Epidermal melanocyte (primary cell): ENCODE results near the gene CEBPZOS.
"Not testable (repeated sequence)": the region's sequence is repeated elsewhere in the genome, so short reads cannot be mapped to it uniquely, and the experiment has no call there.

Source experiments
- DNase-seq: peaks from one replicate; pipeline ENCODE4 v3.0.0; 2011; ENCODE audit warnings: low spot score; ENCODE audit not compliant: insufficient read length

Gene CEBPZOS

DNA sequence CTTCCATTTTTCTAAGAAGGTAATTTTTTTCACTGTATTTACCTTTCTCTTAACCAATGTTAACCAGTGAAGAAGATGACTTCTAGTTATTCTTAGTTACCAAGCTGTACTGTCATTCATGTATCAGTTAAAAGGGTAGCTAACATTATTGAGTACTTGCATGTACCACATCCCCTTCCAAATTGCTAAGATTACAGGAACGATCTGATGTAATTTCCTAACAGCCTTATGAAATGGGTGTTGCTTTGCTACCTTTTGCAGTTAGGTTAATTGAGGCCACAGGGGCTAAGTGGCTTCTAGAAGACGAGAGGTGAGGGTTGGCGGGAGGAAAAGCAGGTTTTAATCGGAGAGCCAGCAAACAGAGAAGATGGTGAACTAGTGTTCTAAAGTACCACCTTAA is 6.0 kb upstream of the CEBPZOS start:
- DNase-seq = no peak

GRCh38 chr2:37191253-37191652 is 5.0 kb upstream of the CEBPZOS start:
- DNase-seq = no peak

- DNase-seq = no peak
These were observed 4.5 kb upstream of the CEBPZOS start for GRCh38 chr2:37191747-37192146.

- DNase-seq = no peak
These were observed 3.7 kb upstream of the CEBPZOS start for GRCh38 chr2:37192551-37192950.

DNA sequence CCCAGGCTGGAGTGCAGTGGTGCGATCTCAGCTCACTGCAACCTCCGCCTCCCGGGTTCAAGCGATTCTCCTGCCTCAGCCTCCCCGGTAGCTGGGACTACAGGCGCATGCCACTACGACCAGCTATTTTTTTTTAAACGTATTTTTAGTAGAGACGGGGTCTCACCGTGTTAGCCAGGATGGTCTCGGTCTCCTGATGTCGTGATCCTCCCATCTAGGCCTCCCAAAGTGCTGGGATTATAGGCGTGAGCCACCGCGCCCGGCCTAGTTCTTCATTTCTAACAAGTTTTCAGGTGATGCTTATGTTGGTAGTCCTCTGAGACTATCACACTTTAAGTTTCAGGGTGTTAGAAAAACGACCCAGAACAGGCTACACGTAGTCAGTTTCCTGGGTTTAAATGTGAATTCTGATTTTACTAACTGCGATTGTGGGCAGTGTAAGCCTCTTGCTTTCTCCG is 405 bp upstream of the CEBPZOS start:
- DNase-seq = not testable (repeated sequence)

DNA sequence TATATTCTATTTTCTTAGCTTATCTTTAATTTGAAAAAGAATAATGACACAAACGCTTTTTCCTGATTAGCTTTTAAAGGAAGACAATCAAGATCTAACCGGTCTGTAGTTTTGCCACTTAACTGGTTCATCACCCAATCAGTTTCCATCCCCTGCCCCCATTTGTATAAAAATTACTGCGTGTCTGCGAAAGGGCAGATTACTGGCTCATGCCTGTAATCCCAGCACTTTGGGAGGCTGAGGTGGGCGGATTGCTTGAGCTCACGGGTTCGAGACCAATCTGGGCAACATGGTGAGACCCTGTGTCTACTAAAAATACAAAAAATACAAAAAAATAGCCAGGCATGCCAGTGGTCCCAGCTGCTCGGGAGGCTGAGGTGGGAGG is 2.4 kb downstream of the CEBPZOS start:
- no peak for DNase-seq

DNA sequence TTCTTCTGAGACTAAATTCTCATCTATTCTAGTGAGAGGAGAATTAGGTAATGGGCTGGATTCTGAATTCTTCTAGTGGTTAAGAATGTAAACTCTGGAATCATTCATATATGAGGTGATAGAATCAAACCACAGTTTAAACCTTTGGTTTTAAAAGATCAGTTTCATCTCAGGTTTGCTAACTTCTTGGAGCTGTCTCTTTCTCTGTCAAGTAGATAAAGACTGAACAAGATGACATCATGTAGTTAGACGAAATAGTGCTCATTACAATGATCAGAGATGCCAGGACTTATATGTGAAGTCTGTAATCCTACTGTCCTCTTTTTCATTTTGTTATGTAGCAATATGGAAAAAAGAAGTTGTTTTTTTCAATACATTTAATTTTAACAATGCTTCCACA is 4.9 kb downstream of the CEBPZOS start:
- no peak for DNase-seq

DNA sequence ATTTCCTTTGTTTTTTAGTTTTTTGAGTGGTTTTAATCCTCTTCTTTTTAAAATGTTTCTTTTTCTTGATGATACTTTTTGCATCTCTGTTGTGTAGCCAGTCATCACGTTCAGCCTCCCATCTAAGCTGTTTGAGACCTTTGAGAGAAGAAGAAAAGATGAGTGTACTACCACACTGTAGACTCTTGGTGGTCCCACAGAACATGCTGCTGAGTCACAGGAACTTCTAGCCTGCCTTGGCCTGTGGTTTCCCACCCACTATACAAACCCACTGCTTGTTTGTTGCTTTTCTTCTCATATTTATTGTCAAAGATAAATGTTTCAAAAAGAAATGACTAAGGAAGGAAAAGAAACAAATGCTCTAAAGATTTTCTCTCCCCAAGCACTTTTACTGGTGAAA is 5.5 kb downstream of the CEBPZOS start:
- DNase-seq = no peak

GRCh38 chr2:37203708-37204107 is 7.4 kb downstream of the CEBPZOS start:
- no peak for DNase-seq

DNA sequence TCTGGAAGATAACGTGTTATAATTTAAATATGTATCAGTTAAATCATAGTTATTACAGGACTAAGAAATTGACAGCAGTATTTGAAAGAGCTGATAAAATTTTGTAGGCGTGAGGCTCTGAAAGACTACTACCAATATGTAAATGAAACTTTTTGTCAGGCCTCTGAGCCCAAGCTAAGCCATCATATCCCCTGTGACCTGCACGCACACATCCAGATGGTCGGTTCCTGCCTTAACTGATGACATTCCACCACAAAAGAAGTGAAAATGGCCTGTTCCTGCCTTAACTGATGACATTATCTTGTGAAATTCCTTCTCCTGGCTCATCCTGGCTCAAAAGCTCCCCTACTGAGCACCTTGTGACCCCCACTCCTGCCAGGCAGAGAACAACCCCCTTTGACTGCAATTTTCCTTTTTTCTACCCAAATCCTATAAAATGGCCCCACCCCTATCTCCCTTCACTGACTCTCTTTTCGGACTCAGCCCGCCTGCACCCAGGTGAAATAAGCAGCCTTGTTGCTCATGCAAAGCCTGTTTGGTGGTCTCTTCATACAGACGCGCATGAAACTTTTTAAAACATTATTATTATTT is 8.9 kb downstream of the CEBPZOS start:
- not testable (repeated sequence) for DNase-seq

DNA sequence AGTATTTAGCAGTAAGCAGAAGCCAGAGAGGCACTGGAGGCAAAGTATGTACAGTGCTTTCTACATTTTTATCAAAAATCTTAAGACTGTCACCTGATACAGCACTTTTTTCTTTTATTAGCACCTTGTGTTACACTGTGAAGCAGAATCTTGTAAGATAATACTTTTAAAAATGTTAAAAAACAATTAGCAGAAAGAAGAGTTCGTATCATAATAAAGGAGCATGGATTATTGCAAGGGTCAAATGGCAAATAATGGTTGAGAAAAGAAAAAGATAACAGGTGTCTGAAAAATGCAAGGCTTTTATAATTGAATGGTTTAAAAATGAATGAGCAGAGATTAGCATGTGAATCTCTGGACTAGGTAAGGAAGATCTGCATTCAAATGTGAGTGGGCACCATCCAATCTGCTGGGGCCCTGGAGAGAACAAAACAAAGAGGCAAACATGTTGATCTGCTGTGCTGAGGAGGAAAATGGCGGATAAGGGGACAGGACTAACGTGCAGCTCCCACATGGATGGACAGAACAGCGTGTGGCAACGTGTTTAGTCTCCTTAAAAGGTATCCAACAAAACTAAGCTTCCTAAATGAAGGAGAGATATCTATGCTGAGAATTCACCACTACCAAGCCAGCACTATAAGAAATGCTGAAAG is 9.5 kb downstream of the CEBPZOS start:
- DNase-seq = no peak

GRCh38 chr2:37206760-37207159 is 10.5 kb downstream of the CEBPZOS start:
- not testable (repeated sequence) for DNase-seq

GRCh38 chr2:37211212-37211611 is 14.9 kb downstream of the CEBPZOS start:
- DNase-seq = no peak

- no peak for DNase-seq
These were observed 15.6 kb downstream of the CEBPZOS start for GRCh38 chr2:37211939-37212338.

- no peak for DNase-seq
These were observed 19.0 kb downstream of the CEBPZOS start for GRCh38 chr2:37215250-37215649.

- no peak for DNase-seq
These were observed 22.8 kb downstream of the CEBPZOS start for GRCh38 chr2:37219046-37219445.

DNA sequence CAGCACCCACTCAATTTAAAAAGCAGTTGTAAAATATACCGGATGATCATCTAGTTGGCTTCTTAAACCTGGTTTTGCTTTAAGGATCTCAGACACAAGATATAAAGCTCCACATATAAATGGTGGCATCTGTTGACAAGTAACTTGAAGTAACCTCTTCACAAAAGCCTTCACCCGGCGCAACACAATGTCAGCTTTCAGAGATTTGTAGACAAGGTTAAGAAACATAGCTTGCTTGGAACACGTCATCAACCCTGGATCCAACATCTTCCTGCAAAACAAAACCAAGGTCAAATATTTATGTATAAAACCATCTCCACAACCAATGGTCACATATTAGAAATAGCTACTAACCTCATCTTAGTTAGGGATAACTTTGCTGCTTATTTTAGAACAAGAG is 26.8 kb downstream of the CEBPZOS start:
- DNase-seq = no peak

DNA sequence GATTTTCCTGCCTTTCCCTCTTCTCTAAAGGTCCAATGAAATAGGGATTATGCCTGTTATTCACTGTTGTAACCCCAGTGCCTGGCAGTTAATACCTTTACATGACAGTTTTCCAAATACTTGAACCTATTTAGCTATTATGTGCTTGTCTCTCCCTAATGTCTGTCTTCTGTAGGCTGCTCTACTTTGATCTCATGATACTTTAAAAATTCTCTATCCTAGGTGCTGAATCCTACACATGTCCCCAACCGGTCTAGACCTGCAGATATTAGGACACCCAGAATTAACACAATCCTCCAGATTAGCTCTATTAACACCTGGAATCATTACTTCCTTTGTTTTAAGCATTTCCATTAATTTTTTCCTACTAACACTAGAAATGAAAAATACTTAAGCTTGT is 27.8 kb downstream of the CEBPZOS start:
- no peak for DNase-seq

DNA sequence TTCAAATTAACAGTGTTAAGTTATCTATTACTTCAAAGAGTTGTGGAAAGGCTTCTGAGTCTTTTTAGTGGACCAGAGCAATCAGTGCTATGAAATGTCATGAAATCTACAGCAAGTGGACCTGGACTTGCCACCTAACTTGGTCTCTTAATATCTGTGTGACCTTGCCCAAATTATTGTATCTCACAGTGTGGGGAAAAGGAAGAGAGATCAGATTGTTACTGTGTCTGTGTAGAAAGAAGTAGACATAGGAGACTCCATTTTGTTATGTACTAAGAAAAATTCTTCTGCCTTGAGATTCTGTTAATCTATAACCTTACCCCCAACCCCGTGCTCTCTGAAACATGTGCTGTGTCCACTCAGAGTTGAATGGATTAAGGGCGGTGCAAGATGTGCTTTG is 28.8 kb downstream of the CEBPZOS start:
- not testable (repeated sequence) for DNase-seq

- DNase-seq = no peak
These were observed 30.6 kb downstream of the CEBPZOS start for GRCh38 chr2:37226863-37227262.

DNA sequence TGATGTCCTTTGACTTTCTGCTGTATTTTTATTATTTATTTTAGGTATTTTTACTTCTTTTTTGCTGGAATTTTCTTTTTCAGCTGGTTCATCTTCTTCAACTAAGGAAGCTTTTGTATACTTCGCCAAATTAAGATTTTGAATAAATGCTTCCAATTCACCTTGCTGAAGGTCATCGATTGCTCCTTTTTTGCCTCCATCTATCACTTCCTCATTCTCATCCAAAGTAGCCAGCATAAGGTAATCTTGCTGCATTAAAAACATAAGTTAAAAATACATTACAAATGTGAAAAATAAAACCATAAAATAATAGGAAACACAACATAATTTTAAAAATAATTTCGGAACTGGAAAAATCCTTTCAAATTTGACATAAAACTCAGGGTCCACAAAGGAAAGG is 32.5 kb downstream of the CEBPZOS start:
- no peak for DNase-seq

- no peak for DNase-seq
These were observed 34.3 kb downstream of the CEBPZOS start for GRCh38 chr2:37230581-37230980.
